Occipital lobe (tissue), 2 donors: ENCODE results near the gene SLC24A4. TPM values are rescaled to one million over a fixed set of nuclear protein-coding genes. Genes with fewer than 3 reads are reported as not detected.

ENCODE experiments used
- DNase-seq: peaks from one replicate; lab custom pipeline; 2025; lab: John Stamatoyannopoulos, UW
- total RNA-seq: library from RNA; depleted of rRNA; stranded (reverse); fragments of >200 nt; gene quantifications from one replicate; pipeline ENCODE4 v1.2.3, GENCODE V29; 2014

SLC24A4 gene
- total RNA-seq, 1 donor from 2014 or later = 0.31 TPM

GRCh38 chr14:92437729-92438285, 114.8 kb downstream of the SLC24A4 start:
- DNase-seq = no peak

GRCh38 chr14:92439537-92440344, 116.8 kb downstream of the SLC24A4 start:
- no peak for DNase-seq

- no peak for DNase-seq
These were observed 117.5 kb downstream of the SLC24A4 start for GRCh38 chr14:92440345-92441003.

GRCh38 chr14:92441751-92442504, 119.0 kb downstream of the SLC24A4 start:
- no peak for DNase-seq

- no peak for DNase-seq
These were observed 120.2 kb downstream of the SLC24A4 start for GRCh38 chr14:92443167-92443566.

- no peak for DNase-seq
These were observed 120.8 kb downstream of the SLC24A4 start for GRCh38 chr14:92443741-92444140.

- no peak for DNase-seq
These were observed 123.8 kb downstream of the SLC24A4 start for GRCh38 chr14:92446771-92447170.

GRCh38 chr14:92447416-92448197, 124.6 kb downstream of the SLC24A4 start:
- no peak for DNase-seq

- no peak for DNase-seq
These were observed 125.8 kb downstream of the SLC24A4 start for GRCh38 chr14:92448786-92449185.

- DNase-seq = no peak
These were observed 126.6 kb downstream of the SLC24A4 start for GRCh38 chr14:92449404-92450181.

- no peak for DNase-seq
These were observed 127.5 kb downstream of the SLC24A4 start for GRCh38 chr14:92450351-92451070.

GRCh38 chr14:92451245-92451644, 128.3 kb downstream of the SLC24A4 start:
- DNase-seq = no peak

GRCh38 chr14:92451755-92452154, 128.8 kb downstream of the SLC24A4 start:
- DNase-seq = no peak

- DNase-seq = no peak
These were observed 129.5 kb downstream of the SLC24A4 start for GRCh38 chr14:92452471-92452870.

GRCh38 chr14:92453691-92454090, 130.7 kb downstream of the SLC24A4 start:
- no peak for DNase-seq

GRCh38 chr14:92455231-92455630, 132.3 kb downstream of the SLC24A4 start:
- DNase-seq = no peak

- DNase-seq = no peak
These were observed 133.4 kb downstream of the SLC24A4 start for GRCh38 chr14:92456215-92457015.

- no peak for DNase-seq
These were observed 134.1 kb downstream of the SLC24A4 start for GRCh38 chr14:92457016-92457565.
